ENCODE measurements around the gene DMBT1. TPM values are rescaled to one million over a fixed set of nuclear protein-coding genes. Genes with fewer than 3 reads are reported as not detected.

Gene DMBT1
- total RNA-seq, 1 donor from 2014 or later: not detected

- Mint-ChIP-seq H3K27me3 (ENCODE audit: low read depth, unreplicated experiment) (peaks cover 59% of the 10 kb centered on the region), H3K27ac (ENCODE audit: unreplicated experiment) (no peak overlapping the region), H3K9me3 (ENCODE audit: unreplicated experiment) (peaks cover 8% of the 10 kb centered on the region), H3K4me3 (ENCODE audit: unreplicated experiment) (no peak overlapping the region), H3K36me3 (ENCODE audit: low read depth, unreplicated experiment) (peaks cover 1% of the 10 kb centered on the region), H3K4me1 (ENCODE audit: low read depth, unreplicated experiment) (peaks cover 5% of the 10 kb centered on the region)
- DNase-seq (ENCODE audit: low read depth) (peak; percentile 64), FAIRE-seq (peak; percentile 90)
- H2AFZ ChIP-seq (ENCODE audit: low read depth, low read length): peak overlapping the region; percentile 62
- peak overlapping the region; percentile 70 for H3K4me2 ChIP-seq (ENCODE audit: low read length)
- H3K9me3 ChIP-seq (ENCODE audit: insufficient read depth, low read depth, low read length): no peaks in the 10 kb centered on the region
- no peaks in the 10 kb centered on the region for H3K79me2 ChIP-seq (ENCODE audit: insufficient read depth, low read length)
- no peaks in the 10 kb centered on the region for H3K36me3 ChIP-seq (ENCODE audit: insufficient read depth, low read length)
- TF ChIP-seq CTCF (IDR thresholded peaks at IDR 0.05; ENCODE audit: insufficient read depth, low read depth, low read length) (peak; percentile 93), EZH2 (IDR thresholded peaks at IDR 0.05; ENCODE audit: insufficient read depth, low read length) (no peak)
- H3K27me3 ChIP-seq (ENCODE audit: insufficient read depth, low read length): peaks cover 19% of the 10 kb centered on the region
- no peaks in the 10 kb centered on the region for H3K4me1 ChIP-seq (ENCODE audit: insufficient read depth, low read length)
- H3K4me3 ChIP-seq (ENCODE audit: insufficient read depth, low read depth, low read length): no peak overlapping the region
- H4K20me1 ChIP-seq (ENCODE audit: insufficient read depth, low read length): no peaks in the 10 kb centered on the region
- no peak overlapping the region for H3K27ac ChIP-seq (ENCODE audit: low read depth, low read length)
- H3K9ac ChIP-seq (ENCODE audit: low read length): no peak overlapping the region
Observed at GRCh38 chr10:122565766-122566206, 5.2 kb downstream of the DMBT1 start.

- H3K27ac ChIP-seq (ENCODE audit: low read depth, low read length): no peak overlapping the region
- no peaks in the 10 kb centered on the region for H3K4me1 ChIP-seq (ENCODE audit: insufficient read depth, low read length)
- FAIRE-seq (no peak), DNase-seq (ENCODE audit: low read depth) (no peak)
- H3K9ac ChIP-seq (ENCODE audit: low read length): no peak overlapping the region
- TF ChIP-seq EZH2 (IDR thresholded peaks at IDR 0.05; ENCODE audit: insufficient read depth, low read length): no peak
- H3K27me3 ChIP-seq (ENCODE audit: insufficient read depth, low read length): peaks cover 15% of the 10 kb centered on the region
- Mint-ChIP-seq H3K9me3 (ENCODE audit: unreplicated experiment) (peaks cover 8% of the 10 kb centered on the region), H3K36me3 (ENCODE audit: low read depth, unreplicated experiment) (peaks cover 1% of the 10 kb centered on the region), H3K4me1 (ENCODE audit: low read depth, unreplicated experiment) (peaks cover 2% of the 10 kb centered on the region), H3K27ac (ENCODE audit: unreplicated experiment) (no peak overlapping the region), H3K4me3 (ENCODE audit: unreplicated experiment) (no peak overlapping the region), H3K27me3 (ENCODE audit: low read depth, unreplicated experiment) (peaks cover 53% of the 10 kb centered on the region)
- H3K36me3 ChIP-seq (ENCODE audit: insufficient read depth, low read length): no peaks in the 10 kb centered on the region
- no peak overlapping the region for H3K4me3 ChIP-seq (ENCODE audit: insufficient read depth, low read depth, low read length)
- no peaks in the 10 kb centered on the region for H3K79me2 ChIP-seq (ENCODE audit: insufficient read depth, low read length)
- no peak overlapping the region for H3K4me2 ChIP-seq (ENCODE audit: low read length)
- no peak overlapping the region for H2AFZ ChIP-seq (ENCODE audit: low read depth, low read length)
- no peaks in the 10 kb centered on the region for H4K20me1 ChIP-seq (ENCODE audit: insufficient read depth, low read length)
- H3K9me3 ChIP-seq (ENCODE audit: insufficient read depth, low read depth, low read length): no peaks in the 10 kb centered on the region
Observed at GRCh38 chr10:122566632-122567031, 6.1 kb downstream of the DMBT1 start.

- Mint-ChIP-seq H3K27ac (ENCODE audit: unreplicated experiment) (no peak overlapping the region), H3K9me3 (ENCODE audit: unreplicated experiment) (peaks cover 12% of the 10 kb centered on the region), H3K36me3 (ENCODE audit: low read depth, unreplicated experiment) (peaks cover 1% of the 10 kb centered on the region), H3K4me1 (ENCODE audit: low read depth, unreplicated experiment) (no peaks in the 10 kb centered on the region), H3K4me3 (ENCODE audit: unreplicated experiment) (no peak overlapping the region), H3K27me3 (ENCODE audit: low read depth, unreplicated experiment) (peaks cover 47% of the 10 kb centered on the region)
- Histone ChIP-seq H2AFZ (ENCODE audit: low read depth, low read length) (no peak overlapping the region), H3K27me3 (ENCODE audit: insufficient read depth, low read length) (peaks cover 15% of the 10 kb centered on the region), H3K36me3 (ENCODE audit: insufficient read depth, low read length) (no peaks in the 10 kb centered on the region), H3K4me2 (ENCODE audit: low read length) (no peak overlapping the region), H3K79me2 (ENCODE audit: insufficient read depth, low read length) (no peaks in the 10 kb centered on the region), H3K4me3 (ENCODE audit: insufficient read depth, low read depth, low read length) (no peak overlapping the region), H3K27ac (ENCODE audit: low read depth, low read length) (no peak overlapping the region), H3K4me1 (ENCODE audit: insufficient read depth, low read length) (no peaks in the 10 kb centered on the region), H4K20me1 (ENCODE audit: insufficient read depth, low read length) (no peaks in the 10 kb centered on the region), H3K9me3 (ENCODE audit: insufficient read depth, low read depth, low read length) (no peaks in the 10 kb centered on the region), H3K9ac (ENCODE audit: low read length) (no peak overlapping the region)
- DNase-seq (ENCODE audit: low read depth) (no peak), FAIRE-seq (no peak)
- TF ChIP-seq EZH2 (IDR thresholded peaks at IDR 0.05; ENCODE audit: insufficient read depth, low read length) (no peak), CTCF (IDR thresholded peaks at IDR 0.05; ENCODE audit: insufficient read depth, low read depth, low read length) (peak; percentile 44)
Observed at GRCh38 chr10:122567056-122567660, 6.6 kb downstream of the DMBT1 start.
